Stimulated activated CD4-positive, alpha-beta T cell treated with anti-CD3 and anti-CD28 coated beads, TNF-alpha, amount 100 ng/mL, for 1 hour (primary cell): ENCODE data around the gene UBP1.
"Not testable (repeated sequence)": the region's sequence is repeated elsewhere in the genome, so short reads cannot be mapped to it uniquely, and the experiment has no call there.

ENCODE experiments used
- DNase-seq, 3 donors: peaks; one replicate each; pipeline ENCODE4 v3.0.0-alpha.2; 2020; ENCODE audit warnings: low read depth in 3 of 3, low spot score in 1 of 3

The UBP1 gene

GRCh38 chr3:33440328-33441224, at the start of gene UBP1:
TSS of gene UBP1 (minus strand) at chr3:33440405. CDS start at chr3:33439848, 557 bp downstream.
- peak; percentile 84 to 93 (median 92) for DNase-seq

- no peak for DNase-seq
Measured at GRCh38 chr3:33488683-33489082, 48.5 kb upstream of the UBP1 start.

- DNase-seq, result no peak
Measured at GRCh38 chr3:33488246-33488645, 48.0 kb upstream of the UBP1 start.

GRCh38 chr3:33482111-33482521, 41.9 kb upstream of the UBP1 start:
- DNase-seq, result no peak

GRCh38 chr3:33474896-33475295, 34.7 kb upstream of the UBP1 start:
- DNase-seq, result no peak

GRCh38 chr3:33473813-33474212, 33.6 kb upstream of the UBP1 start:
- no peak for DNase-seq

GRCh38 chr3:33467786-33468185, 27.6 kb upstream of the UBP1 start:
- DNase-seq, result no peak

- DNase-seq, result no peak
Measured at GRCh38 chr3:33461097-33461496, 20.9 kb upstream of the UBP1 start.

GRCh38 chr3:33459577-33459976, 19.4 kb upstream of the UBP1 start:
- not testable (repeated sequence) for DNase-seq

GRCh38 chr3:33458446-33458845, 18.2 kb upstream of the UBP1 start:
- no peak for DNase-seq

GRCh38 chr3:33456756-33457155, 16.6 kb upstream of the UBP1 start:
- no peak for DNase-seq

GRCh38 chr3:33453331-33453761, 13.1 kb upstream of the UBP1 start:
- no peak for DNase-seq

- not testable (repeated sequence) for DNase-seq
Measured at GRCh38 chr3:33451994-33452393, 11.8 kb upstream of the UBP1 start.

- DNase-seq, result no peak
Measured at GRCh38 chr3:33447958-33448357, 7.8 kb upstream of the UBP1 start.

- DNase-seq, result not testable (repeated sequence)
Measured at GRCh38 chr3:33447256-33447625, 7.0 kb upstream of the UBP1 start.

GRCh38 chr3:33442190-33442589, 2.0 kb upstream of the UBP1 start:
- no peak for DNase-seq

- DNase-seq, result no peak
Measured at GRCh38 chr3:33441225-33441976, 1.2 kb upstream of the UBP1 start.

- DNase-seq, result peak in 1 of 3 donors; percentile 14
Measured at GRCh38 chr3:33439546-33440327, 468 bp downstream of the UBP1 start.

- no peak for DNase-seq
Measured at GRCh38 chr3:33438881-33439545, 1.2 kb downstream of the UBP1 start.

GRCh38 chr3:33438284-33438668, 1.9 kb downstream of the UBP1 start:
- no peak for DNase-seq
